Upper lobe of left lung (tissue), 6 donors: ENCODE data around the gene TEX36. TPM values are rescaled to one million over a fixed set of nuclear protein-coding genes. Genes with fewer than 3 reads are reported as not detected.

Experiments used
- ATAC-seq, 2 donors: fragments of 200-7000 bp; cut with Tn5 transposase; one replicate each; pipeline ENCODE4 v1.9.1; 2022; ENCODE audit warnings: mild to moderate bottlenecking in 2 of 2, moderate library complexity in 2 of 2; ENCODE audit not compliant: low FRiP score in 2 of 2
- DNase-seq, 2 donors: peaks; one replicate each; pipeline ENCODE4 v3.0.0-alpha.2; 2019 to 2020
- H3K27ac ChIP-seq, 4 donors: fragments of 200-600 bp; sonication (generic); one replicate each; pipeline ENCODE4 v1.5.1; 2016 to 2019
- H3K27me3 ChIP-seq, 4 donors: fragments of 200-600 bp; sonication (generic); one replicate each; pipeline ENCODE4 v1.5.1; 2017 to 2019
- H3K36me3 ChIP-seq, 4 donors: fragments of 200-600 bp; sonication (generic); one replicate each; pipeline ENCODE4 v1.5.1; 2016 to 2019
- H3K4me1 ChIP-seq, 4 donors: fragments of 200-600 bp; sonication (generic); one replicate each; pipeline ENCODE4 v1.5.1; 2018 to 2019
- H3K4me3 ChIP-seq, 4 donors: fragments of 200-600 bp; sonication (generic); one replicate each; pipeline ENCODE4 v1.5.1; 2017 to 2019; ENCODE audit warnings: mild to moderate bottlenecking in 2 of 4, moderate library complexity in 1 of 4
- H3K9me3 ChIP-seq, 4 donors: fragments of 200-600 bp; sonication (generic); one replicate each; pipeline ENCODE4 v1.5.1; 2018 to 2019
- CTCF ChIP-seq, 6 experiments: fragments of 450-650 bp in 4 of 6; fragments of 200-600 bp in 2 of 6; sonication (generic) in 2 of 6; IDR thresholded peaks; one replicate each; pipeline ENCODE4 v1.5.1; 2016 to 2019; ENCODE audit warnings: antibody characterized with exemption in 6 of 6
- EP300 ChIP-seq, 4 donors: sonication (generic); formaldehyde crosslinking; IDR thresholded peaks; one replicate each; pipeline ENCODE4 v1.5.1; 2017; ENCODE audit warnings: antibody characterized with exemption in 4 of 4, control low read depth in 2 of 4
- POLR2A ChIP-seq, 4 donors: fragments of 450-650 bp; IDR thresholded peaks; one replicate each; pipeline ENCODE4 v1.5.1; 2016 to 2017; ENCODE audit warnings: antibody characterized with exemption in 4 of 4, mild to moderate bottlenecking in 2 of 4
- POLR2AphosphoS5 ChIP-seq, 2 donors: sonication (generic); formaldehyde crosslinking; IDR thresholded peaks; one replicate each; pipeline ENCODE4 v1.5.1; 2017; ENCODE audit warnings: antibody characterized with exemption in 2 of 2
- WGBS, 2 donors: methylation state at CpG; one replicate each; pipeline ENCODE4 v1.1.5; 2017 to 2018; 5-methylcytosine and 5-hydroxymethylcytosine counted together
- total RNA-seq, 6 donors: library from RNA; depleted of rRNA in 4 of 6; stranded (reverse); fragments of >200 nt in 4 of 6; gene quantifications; one replicate each; pipeline versions ENCODE4 v1.1.0 to v1.2.1, GENCODE V29; 2016 to 2021
- donor health status: DM: no; HTN: no; CAD: no; lungs with moderate emphysema.
- donor health status: DM: no; HTN: yes; CAD: no; lungs with severe emphysema.

Gene TEX36
- total RNA-seq, 6 donors from 2014 or later: not detected

GRCh38 chr10:125637496-125637895 is 45.5 kb downstream of the TEX36 start:
- ATAC-seq (no peak), DNase-seq (no peak)
- no peak overlapping the region for H3K27ac ChIP-seq
- WGBS, 2 donors: 61 to 65% methylated on average over 6 of the region's 6 CpGs
- no peaks in the 10 kb centered on the region for H3K27me3 ChIP-seq
- no peaks in the 10 kb centered on the region for H3K4me1 ChIP-seq
- H3K36me3 ChIP-seq: no peaks in the 10 kb centered on the region
- H3K4me3 ChIP-seq: no peak overlapping the region
- H3K9me3 ChIP-seq: no peaks in the 10 kb centered on the region
- TF ChIP-seq POLR2A (IDR thresholded peaks at IDR 0.05): no peak
- TF ChIP-seq POLR2AphosphoS5 (IDR thresholded peaks at IDR 0.05): no peak
- no peak for TF ChIP-seq EP300 (IDR thresholded peaks at IDR 0.05)
- TF ChIP-seq CTCF (IDR thresholded peaks at IDR 0.05): no peak

- H3K4me3 ChIP-seq: no peak overlapping the region
- H3K4me1 ChIP-seq: no peaks in the 10 kb centered on the region
- no peaks in the 10 kb centered on the region for H3K27me3 ChIP-seq
- TF ChIP-seq POLR2AphosphoS5 (IDR thresholded peaks at IDR 0.05): no peak
- no peak for TF ChIP-seq EP300 (IDR thresholded peaks at IDR 0.05)
- no peak for TF ChIP-seq CTCF (IDR thresholded peaks at IDR 0.05)
- no peak for TF ChIP-seq POLR2A (IDR thresholded peaks at IDR 0.05)
- WGBS, 2 donors: 86 to 88% methylated on average over 5 of the region's 5 CpGs
- DNase-seq: no peak
- ATAC-seq: no peak
- H3K36me3 ChIP-seq: no peaks in the 10 kb centered on the region
- no peaks in the 10 kb centered on the region for H3K9me3 ChIP-seq
- H3K27ac ChIP-seq: no peak overlapping the region
These were observed 48.4 kb downstream of the TEX36 start for GRCh38 chr10:125634606-125635005.

GRCh38 chr10:125633517-125633999 is 49.4 kb downstream of the TEX36 start:
- no peaks in the 10 kb centered on the region for H3K27me3 ChIP-seq
- ATAC-seq (no peak), DNase-seq (no peak)
- no peak for TF ChIP-seq POLR2A (IDR thresholded peaks at IDR 0.05)
- TF ChIP-seq POLR2AphosphoS5 (IDR thresholded peaks at IDR 0.05): no peak
- no peak for TF ChIP-seq CTCF (IDR thresholded peaks at IDR 0.05)
- TF ChIP-seq EP300 (IDR thresholded peaks at IDR 0.05): no peak
- no peaks in the 10 kb centered on the region for H3K4me1 ChIP-seq
- no peaks in the 10 kb centered on the region for H3K9me3 ChIP-seq
- H3K36me3 ChIP-seq: no peaks in the 10 kb centered on the region
- H3K4me3 ChIP-seq: no peak overlapping the region
- WGBS, 2 donors: 70% methylated on average over 13 of the region's 13 CpGs
- no peak overlapping the region for H3K27ac ChIP-seq

- 78 to 82% methylated on average over 5 of the region's 5 CpGs for WGBS, 2 donors
- no peak for TF ChIP-seq POLR2AphosphoS5 (IDR thresholded peaks at IDR 0.05)
- TF ChIP-seq CTCF (IDR thresholded peaks at IDR 0.05): no peak
- no peak for TF ChIP-seq EP300 (IDR thresholded peaks at IDR 0.05)
- TF ChIP-seq POLR2A (IDR thresholded peaks at IDR 0.05): no peak
- Histone ChIP-seq H3K4me1 (no peaks in the 10 kb centered on the region), H3K4me3 (no peak overlapping the region), H3K9me3 (no peaks in the 10 kb centered on the region), H3K36me3 (no peaks in the 10 kb centered on the region), H3K27ac (no peak overlapping the region), H3K27me3 (no peaks in the 10 kb centered on the region)
- DNase-seq (no peak), ATAC-seq (peak in 1 of 2 donors; percentile 6)
These were observed 51.2 kb downstream of the TEX36 start for GRCh38 chr10:125631806-125632205.

GRCh38 chr10:125629758-125630376 is 53.1 kb downstream of the TEX36 start:
- no peaks in the 10 kb centered on the region for H3K9me3 ChIP-seq
- H3K4me3 ChIP-seq: no peak overlapping the region
- no peaks in the 10 kb centered on the region for H3K4me1 ChIP-seq
- ATAC-seq (no peak), DNase-seq (no peak)
- no peaks in the 10 kb centered on the region for H3K27me3 ChIP-seq
- peak in 3 of 6 experiments; percentile 23 to 38 (median 25) for TF ChIP-seq CTCF (IDR thresholded peaks at IDR 0.05)
- no peak for TF ChIP-seq POLR2A (IDR thresholded peaks at IDR 0.05)
- WGBS, 2 donors: 82 to 84% methylated on average over 3 of the region's 3 CpGs
- H3K27ac ChIP-seq: no peak overlapping the region
- H3K36me3 ChIP-seq: no peaks in the 10 kb centered on the region
